HG03432 (cell line): ENCODE measurements around the gene ADORA1.

Experiments
- ATAC-seq: cut with Tn5 transposase; IDR thresholded peaks from one replicate; pipeline ENCODE4 v1.9.1; 2021; ENCODE audit warnings: mild to moderate bottlenecking, moderate library complexity; ENCODE audit not compliant: unreplicated experiment

ADORA1 gene

GRCh38 chr1:203171341-203172183, 44.0 kb downstream of the ADORA1 start:
- ATAC-seq, result no peak

GRCh38 chr1:203172184-203173010, 44.9 kb downstream of the ADORA1 start:
- ATAC-seq, result no peak

GRCh38 chr1:203173011-203173555, 45.6 kb downstream of the ADORA1 start:
- ATAC-seq, result no peak

- peak; percentile 92 for ATAC-seq
Observed at GRCh38 chr1:203173566-203173965, 46.0 kb downstream of the ADORA1 start.

- ATAC-seq, result no peak
Observed at GRCh38 chr1:203174324-203174985, 46.9 kb downstream of the ADORA1 start.

GRCh38 chr1:203175237-203175826, 47.8 kb downstream of the ADORA1 start, which contains the start of gene MYBPH:
Gene MYBPH (minus strand): TSS chr1:203175826. CDS start chr1:203175755, 71 bp downstream.
- no peak for ATAC-seq

GRCh38 chr1:203175827-203176241, 48.3 kb downstream of the ADORA1 start:
- ATAC-seq, result no peak

GRCh38 chr1:203176273-203177035, 48.9 kb downstream of the ADORA1 start:
- no peak for ATAC-seq

- ATAC-seq, result no peak
Observed at GRCh38 chr1:203177036-203177405, 49.5 kb downstream of the ADORA1 start.

GRCh38 chr1:203177470-203178039, 50.0 kb downstream of the ADORA1 start:
- ATAC-seq, result no peak

- no peak for ATAC-seq
Observed at GRCh38 chr1:203178083-203178482, 50.6 kb downstream of the ADORA1 start.

GRCh38 chr1:203178821-203179666, 51.5 kb downstream of the ADORA1 start:
- ATAC-seq, result no peak

GRCh38 chr1:203179667-203180005, 52.1 kb downstream of the ADORA1 start:
- ATAC-seq, result no peak

GRCh38 chr1:203180611-203181330, 53.2 kb downstream of the ADORA1 start:
- ATAC-seq, result no peak

- ATAC-seq, result no peak
Observed at GRCh38 chr1:203181586-203182386, 54.3 kb downstream of the ADORA1 start.

- ATAC-seq, result no peak
Observed at GRCh38 chr1:203182387-203182953, 54.9 kb downstream of the ADORA1 start.

- ATAC-seq, result no peak
Observed at GRCh38 chr1:203183828-203184227, 56.3 kb downstream of the ADORA1 start.
